ENCODE measurements around the gene ANKRD33B. TPM values are rescaled to one million over a fixed set of nuclear protein-coding genes. Genes with fewer than 3 reads are reported as not detected.

Gene ANKRD33B
- polyA plus RNA-seq, 1 donor (not counting 4 experiments of a cell fraction or from before 2014, with no cell fraction given), result 1.9 TPM

- H2AFZ ChIP-seq (ENCODE audit: control insufficient read depth, low read length), result no peak overlapping the region
- H3K4me3 ChIP-seq (ENCODE audit: control insufficient read depth in 2 of 3, extremely low read depth in 1 of 3, insufficient read depth in 2 of 3, low read depth in 1 of 3, low read length in 3 of 3), result no peak overlapping the region
- no peak overlapping the region for H3K9ac ChIP-seq (ENCODE audit: control insufficient read depth, extremely low read depth, insufficient read depth, low read length)
- dilution Hi-C loops (cut with MboI; ENCODE audit: extremely low pct_ligation_motif_present, low sequenced_read_pairs), result no loop called here
- no peak overlapping the region for H3K27ac ChIP-seq (ENCODE audit: control insufficient read depth, insufficient read depth, low read length)
- no peaks in the 10 kb centered on the region for H3K9me3 ChIP-seq (ENCODE audit: control insufficient read depth, low read depth, low read length)
- no peaks in the 10 kb centered on the region for H3K79me2 ChIP-seq (ENCODE audit: control insufficient read depth, insufficient read depth, low read length)
- H3K9me1 ChIP-seq (ENCODE audit: control insufficient read depth, extremely low read depth, insufficient read depth, low read length), result peaks cover 2% of the 10 kb centered on the region
- no peaks in the 10 kb centered on the region for H3K36me3 ChIP-seq (ENCODE audit: control insufficient read depth in 2 of 2, extremely low read depth in 1 of 2, insufficient read depth in 2 of 2, low read length in 2 of 2)
- no peaks in the 10 kb centered on the region for H3K27me3 ChIP-seq (ENCODE audit: control insufficient read depth, extremely low read depth, insufficient read depth, low read length)
- DNase-seq (ENCODE audit: low read depth, low spot score), result no peak
- H3K4me2 ChIP-seq (ENCODE audit: control insufficient read depth, extremely low read depth, insufficient read depth, low read depth, low read length), result no peak overlapping the region
- FAIRE-seq, result no peak
- no peaks in the 10 kb centered on the region for H3K4me1 ChIP-seq (ENCODE audit: control insufficient read depth, extremely low read depth, insufficient read depth, low read length)
- TF ChIP-seq, protein P1, sequence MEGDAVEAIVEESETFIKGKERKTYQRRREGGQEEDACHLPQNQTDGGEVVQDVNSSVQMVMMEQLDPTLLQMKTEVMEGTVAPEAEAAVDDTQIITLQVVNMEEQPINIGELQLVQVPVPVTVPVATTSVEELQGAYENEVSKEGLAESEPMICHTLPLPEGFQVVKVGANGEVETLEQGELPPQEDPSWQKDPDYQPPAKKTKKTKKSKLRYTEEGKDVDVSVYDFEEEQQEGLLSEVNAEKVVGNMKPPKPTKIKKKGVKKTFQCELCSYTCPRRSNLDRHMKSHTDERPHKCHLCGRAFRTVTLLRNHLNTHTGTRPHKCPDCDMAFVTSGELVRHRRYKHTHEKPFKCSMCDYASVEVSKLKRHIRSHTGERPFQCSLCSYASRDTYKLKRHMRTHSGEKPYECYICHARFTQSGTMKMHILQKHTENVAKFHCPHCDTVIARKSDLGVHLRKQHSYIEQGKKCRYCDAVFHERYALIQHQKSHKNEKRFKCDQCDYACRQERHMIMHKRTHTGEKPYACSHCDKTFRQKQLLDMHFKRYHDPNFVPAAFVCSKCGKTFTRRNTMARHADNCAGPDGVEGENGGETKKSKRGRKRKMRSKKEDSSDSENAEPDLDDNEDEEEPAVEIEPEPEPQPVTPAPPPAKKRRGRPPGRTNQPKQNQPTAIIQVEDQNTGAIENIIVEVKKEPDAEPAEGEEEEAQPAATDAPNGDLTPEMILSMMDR (optimal IDR thresholded peaks at IDR 0.05 in 1 of 3, IDR thresholded peaks at IDR 0.05 in 1 of 3, conservative IDR thresholded peaks at IDR 0.05 in 1 of 3; ENCODE audit: extremely low read depth in 1 of 3, insufficient read depth in 2 of 3, low read length in 3 of 3), result no peak
- TF ChIP-seq EZH2 (IDR thresholded peaks at IDR 0.05; ENCODE audit: low read length), result no peak
- no peaks in the 10 kb centered on the region for H4K20me1 ChIP-seq (ENCODE audit: control insufficient read depth, extremely low read depth, insufficient read depth, low read length)
Observed at GRCh38 chr5:10581867-10582511, 18.1 kb downstream of the ANKRD33B start.

DNA sequence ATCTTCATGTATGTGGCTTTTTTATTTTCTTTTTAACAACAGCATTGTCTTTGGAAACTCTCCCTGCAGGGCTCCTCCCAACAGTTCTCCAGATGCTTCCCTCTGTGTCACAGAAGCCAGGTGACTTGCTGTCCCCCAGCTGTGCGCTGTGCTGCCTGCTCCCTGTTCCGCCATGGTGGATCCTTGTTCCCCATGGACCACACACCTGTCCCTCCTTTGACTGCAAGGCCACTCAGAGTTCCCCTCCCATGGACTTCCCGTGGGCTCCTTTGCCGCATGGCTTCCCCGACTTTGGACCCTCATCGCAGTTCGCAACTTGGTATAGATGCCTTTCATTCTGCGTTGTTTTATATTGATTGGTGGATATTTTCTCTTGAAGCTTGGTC, 18.6 kb downstream of the ANKRD33B start:
- no peaks in the 10 kb centered on the region for H3K79me2 ChIP-seq (ENCODE audit: control insufficient read depth, insufficient read depth, low read length)
- no peaks in the 10 kb centered on the region for H4K20me1 ChIP-seq (ENCODE audit: control insufficient read depth, extremely low read depth, insufficient read depth, low read length)
- dilution Hi-C loops (cut with MboI; ENCODE audit: extremely low pct_ligation_motif_present, low sequenced_read_pairs), result no loop called here
- no peaks in the 10 kb centered on the region for H3K36me3 ChIP-seq (ENCODE audit: control insufficient read depth in 2 of 2, extremely low read depth in 1 of 2, insufficient read depth in 2 of 2, low read length in 2 of 2)
- H2AFZ ChIP-seq (ENCODE audit: control insufficient read depth, low read length), result no peak overlapping the region
- no peak overlapping the region for H3K27ac ChIP-seq (ENCODE audit: control insufficient read depth, insufficient read depth, low read length)
- DNase-seq (ENCODE audit: low read depth, low spot score), result no peak
- H3K9me3 ChIP-seq (ENCODE audit: control insufficient read depth, low read depth, low read length), result no peaks in the 10 kb centered on the region
- no peaks in the 10 kb centered on the region for H3K4me1 ChIP-seq (ENCODE audit: control insufficient read depth, extremely low read depth, insufficient read depth, low read length)
- no peaks in the 10 kb centered on the region for H3K27me3 ChIP-seq (ENCODE audit: control insufficient read depth, extremely low read depth, insufficient read depth, low read length)
- no peak overlapping the region for H3K9ac ChIP-seq (ENCODE audit: control insufficient read depth, extremely low read depth, insufficient read depth, low read length)
- no peak overlapping the region for H3K4me3 ChIP-seq (ENCODE audit: control insufficient read depth in 2 of 3, extremely low read depth in 1 of 3, insufficient read depth in 2 of 3, low read depth in 1 of 3, low read length in 3 of 3)
- no peak overlapping the region for H3K4me2 ChIP-seq (ENCODE audit: control insufficient read depth, extremely low read depth, insufficient read depth, low read depth, low read length)
- no peak for FAIRE-seq
- peaks cover 2% of the 10 kb centered on the region for H3K9me1 ChIP-seq (ENCODE audit: control insufficient read depth, extremely low read depth, insufficient read depth, low read length)
- TF ChIP-seq, protein P1 (optimal IDR thresholded peaks at IDR 0.05 in 1 of 3, IDR thresholded peaks at IDR 0.05 in 1 of 3, conservative IDR thresholded peaks at IDR 0.05 in 1 of 3; ENCODE audit: extremely low read depth in 1 of 3, insufficient read depth in 2 of 3, low read length in 3 of 3), result no peak
- no peak for TF ChIP-seq EZH2 (IDR thresholded peaks at IDR 0.05; ENCODE audit: low read length)

Data from keratinocyte (primary cell).